ENCODE results near the gene KIT.

DNA sequence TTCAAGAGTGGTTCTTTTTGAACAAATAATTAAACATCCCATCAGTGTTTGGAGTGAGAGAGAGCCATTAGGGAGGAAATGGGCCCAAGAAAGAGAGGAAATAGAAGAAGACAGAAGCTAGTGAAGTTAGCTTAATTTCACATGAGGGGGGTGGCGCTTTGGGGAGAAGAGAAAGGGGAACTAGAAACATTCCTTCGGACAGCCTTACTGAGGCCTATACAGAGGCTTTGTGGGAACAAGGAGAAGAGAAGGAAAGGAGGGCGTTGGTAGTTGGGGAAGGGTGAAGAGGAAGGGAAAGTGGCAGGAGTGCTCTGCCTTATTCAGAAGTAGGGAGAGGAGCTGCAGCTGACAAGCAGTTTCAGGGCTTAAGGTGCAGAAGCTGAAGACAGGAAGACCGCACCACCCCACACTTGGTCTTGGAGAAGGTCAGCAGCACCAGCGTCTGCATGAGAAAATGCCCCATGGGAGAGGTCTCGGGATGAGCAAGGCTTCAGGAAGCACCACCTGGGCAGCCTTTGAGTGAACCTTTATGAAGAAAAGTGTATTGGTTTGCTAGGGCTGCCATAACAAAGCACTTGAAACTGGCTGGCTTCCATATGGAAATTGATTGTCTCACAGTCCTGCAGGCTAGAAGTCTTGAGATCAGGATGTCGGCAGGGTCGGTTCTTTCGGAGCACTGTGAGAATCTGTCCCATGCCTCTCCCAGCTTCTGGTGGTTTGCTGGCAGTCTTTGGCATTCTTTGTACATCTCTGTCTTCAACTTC, 85.1 kb downstream of the KIT start:
- TF ChIP-seq POLR2AphosphoS5 (IDR thresholded peaks at IDR 0.05; ENCODE audit: borderline replicate concordance, low read depth, low read length) (no peak), EZH2 (IDR thresholded peaks at IDR 0.05) (no peak)
